ENCODE results near the gene LRCH3.
A peak's percentile ranks its signal among the peaks of the same experiment; 100 is the strongest.
"Not testable (repeated sequence)": the region's sequence is repeated elsewhere in the genome, so short reads cannot be mapped to it uniquely, and the experiment has no call there.

The LRCH3 gene

DNA sequence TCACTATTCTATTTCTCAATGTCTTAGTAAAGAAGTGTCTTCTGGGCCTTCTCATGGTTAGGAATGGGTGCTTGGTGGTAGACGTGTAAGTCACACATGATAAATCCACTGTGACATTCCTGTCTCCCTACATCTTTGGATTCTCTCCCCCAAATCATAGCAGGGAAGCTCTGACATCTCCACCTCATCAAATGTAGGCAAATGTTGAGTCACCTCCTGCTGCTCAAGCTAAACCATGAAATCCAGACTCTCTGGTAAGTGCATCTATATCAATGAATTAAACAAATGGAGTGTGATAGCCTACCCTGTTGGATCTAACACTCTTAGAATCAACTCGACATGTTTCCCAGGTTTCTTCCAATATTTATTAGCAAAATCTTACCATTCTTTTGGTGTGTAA lies 116.1 kb downstream of the LRCH3 start:
- no peak for DNase-seq
- in situ Hi-C loops (cut with MboI; ENCODE audit: low pct_unique_long_range_greater_than_20kb, low sequenced_read_pairs): no loop called here

DNA sequence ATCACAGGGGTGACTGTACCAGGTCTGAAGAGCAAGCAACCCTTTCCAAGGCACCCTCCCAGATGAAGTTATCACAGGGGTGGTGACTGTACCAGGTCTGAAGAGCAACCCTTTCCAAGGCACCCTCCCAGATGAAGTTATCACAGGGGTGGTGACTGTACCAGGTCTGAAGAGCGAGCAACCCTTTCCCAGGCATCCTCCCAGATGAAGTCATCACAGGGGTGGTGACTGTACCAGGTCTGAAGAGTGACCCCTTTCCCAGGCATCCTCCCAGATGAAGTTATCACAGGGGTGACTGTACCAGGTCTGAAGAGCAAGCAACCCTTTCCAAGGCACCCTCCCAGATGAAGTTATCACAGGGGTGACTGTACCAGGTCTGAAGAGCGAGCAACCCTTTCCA lies 117.5 kb downstream of the LRCH3 start:
- DNase-seq; in situ Hi-C loops (cut with MboI; ENCODE audit: low pct_unique_long_range_greater_than_20kb, low sequenced_read_pairs): not testable (repeated sequence)

DNA sequence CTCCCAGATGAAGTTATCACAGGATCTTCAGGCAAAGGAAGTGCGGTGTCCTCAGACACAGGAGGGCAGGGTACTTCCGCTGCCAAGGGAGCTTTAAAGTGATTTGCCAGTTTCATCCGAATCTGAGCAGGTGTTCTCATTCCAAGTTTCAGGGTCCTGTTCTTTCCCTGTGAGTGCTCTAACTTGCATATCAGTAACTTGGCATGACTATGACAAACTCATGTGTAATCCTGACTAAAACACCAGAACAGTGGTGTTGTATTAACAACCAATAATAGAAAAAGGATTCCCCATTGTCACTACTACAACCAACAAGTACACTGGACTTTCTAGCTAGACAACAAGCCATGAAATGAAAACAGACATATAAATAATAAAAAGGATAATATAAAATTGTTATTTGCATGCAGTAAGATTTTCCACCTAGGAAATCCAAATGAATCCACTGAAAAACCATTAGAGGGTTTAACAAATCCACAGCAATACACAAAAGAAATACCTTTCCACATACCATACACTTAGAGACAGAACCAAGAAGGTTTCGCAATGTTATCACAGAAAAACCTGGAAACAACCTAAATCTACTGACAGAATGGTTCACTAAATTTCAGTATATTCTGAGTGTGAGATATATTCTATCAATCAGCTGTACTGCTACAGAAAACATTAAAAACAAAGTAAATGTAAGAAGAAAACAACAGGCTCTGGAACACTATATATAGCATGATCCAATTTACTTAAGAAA lies 118.1 kb downstream of the LRCH3 start:
- DNase-seq: no peak
- in situ Hi-C loops (cut with MboI; ENCODE audit: low pct_unique_long_range_greater_than_20kb, low sequenced_read_pairs): no loop called here

DNA sequence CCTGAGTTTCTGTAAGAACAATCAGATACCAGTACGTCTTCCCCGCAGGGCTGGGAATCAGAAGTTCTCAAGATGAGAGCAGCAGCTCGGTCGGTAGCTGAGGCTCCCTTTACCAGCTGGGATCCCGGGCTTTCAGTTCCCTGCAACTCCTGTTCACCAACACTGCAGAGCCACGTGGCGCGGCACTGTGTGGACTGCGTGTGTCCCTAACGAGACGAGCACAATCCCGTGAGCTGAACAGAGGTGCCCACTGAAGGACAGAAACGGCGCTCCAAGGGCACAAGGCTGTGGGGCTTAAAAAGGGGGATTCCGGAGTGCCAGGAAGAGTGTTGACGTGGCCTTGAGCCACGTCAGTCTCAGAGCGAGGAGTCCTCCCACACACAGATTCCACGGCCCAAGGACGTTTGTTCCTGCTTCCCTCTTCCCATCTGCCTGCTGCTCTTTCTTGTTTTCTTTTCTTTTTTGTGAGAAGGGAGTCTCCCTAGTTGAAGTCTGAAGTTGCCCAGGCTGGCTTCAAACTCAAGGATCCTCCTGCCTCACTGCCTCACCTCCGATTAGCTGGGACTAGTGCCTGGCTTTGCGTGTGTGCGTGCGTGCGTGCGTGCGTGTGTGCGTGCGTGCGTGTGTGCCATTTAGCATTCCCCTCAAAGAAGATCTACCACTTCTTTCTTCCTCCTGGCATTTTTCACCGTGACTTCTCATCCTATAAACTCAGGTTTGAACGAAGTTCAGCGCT lies 121.9 kb downstream of the LRCH3 start:
- no peak for DNase-seq
- in situ Hi-C loops (cut with MboI; ENCODE audit: low pct_unique_long_range_greater_than_20kb, low sequenced_read_pairs): no loop called here

DNA sequence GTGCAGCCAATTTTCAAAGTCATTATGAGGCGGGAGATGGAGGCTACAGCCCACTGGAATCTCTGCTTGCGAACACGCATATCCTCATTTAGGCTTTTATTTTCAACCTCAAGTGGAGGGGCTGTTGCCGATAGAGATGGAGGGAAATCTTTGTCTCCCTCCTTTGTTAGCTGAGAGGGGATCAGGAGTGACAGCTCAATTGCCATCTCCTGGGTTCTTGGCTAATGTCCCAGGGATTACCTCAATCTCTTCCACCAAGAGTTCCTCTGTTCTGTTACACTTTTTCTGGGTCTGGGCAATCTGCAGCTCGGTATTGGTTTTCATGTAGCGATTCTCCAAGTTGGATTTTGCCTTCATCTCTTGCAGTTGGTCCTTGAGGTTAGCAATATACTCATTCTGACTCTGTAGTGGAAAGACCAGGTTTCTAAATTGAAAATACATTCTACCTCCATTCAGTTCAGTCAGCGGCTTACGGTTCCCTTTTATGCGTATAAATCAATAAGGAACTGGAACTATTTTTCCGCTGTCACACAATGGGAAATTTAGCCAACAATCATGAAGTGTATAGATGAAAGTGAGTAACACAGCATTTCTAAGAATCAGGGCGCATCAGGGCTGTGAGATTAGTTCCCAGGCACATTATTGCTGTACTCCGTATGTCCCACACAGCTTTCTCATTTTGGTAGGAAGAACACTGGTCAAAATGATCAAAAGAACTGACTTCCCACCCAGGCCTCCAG lies 122.8 kb downstream of the LRCH3 start:
- no peak for DNase-seq
- in situ Hi-C loops (cut with MboI; ENCODE audit: low pct_unique_long_range_greater_than_20kb, low sequenced_read_pairs): no loop called here

DNA sequence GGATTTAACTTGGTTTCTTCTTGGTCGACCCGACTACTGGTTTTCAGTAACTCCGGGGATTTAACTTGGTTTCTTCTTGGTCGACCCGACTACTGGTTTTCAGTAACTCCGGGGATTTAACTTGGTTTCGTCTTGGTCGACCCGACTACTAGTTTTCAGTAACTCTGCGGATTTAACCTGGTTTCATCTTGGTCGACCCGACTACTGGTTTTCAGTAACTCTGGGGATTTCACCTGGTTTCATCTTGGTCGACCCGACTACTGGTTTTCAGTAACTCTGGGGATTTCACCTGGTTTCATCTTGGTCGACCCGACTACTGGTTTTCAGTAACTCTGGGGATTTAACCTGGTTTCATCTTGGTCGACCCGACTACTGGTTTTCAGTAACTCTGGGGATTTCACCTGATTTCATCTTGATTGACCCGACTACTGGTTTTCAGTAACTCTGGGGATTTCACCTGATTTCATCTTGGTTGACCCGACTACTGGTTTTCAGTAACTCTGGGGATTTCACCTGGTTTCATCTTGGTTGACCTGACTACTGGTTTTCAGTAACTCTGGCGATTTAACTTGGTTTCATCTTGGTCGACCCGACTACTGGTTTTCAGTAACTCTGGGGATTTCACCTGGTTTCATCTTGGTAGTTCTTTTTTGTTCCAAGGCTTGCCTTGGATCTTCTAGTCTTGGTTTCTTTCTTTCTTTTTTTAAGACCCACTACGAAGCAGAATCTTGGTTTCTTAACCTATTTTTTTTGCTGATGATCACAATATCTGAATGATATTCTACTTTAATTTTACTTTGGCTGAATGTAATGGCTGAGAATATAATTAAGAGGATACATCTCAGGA lies 130.6 kb downstream of the LRCH3 start:
- in situ Hi-C loops (cut with MboI; ENCODE audit: low pct_unique_long_range_greater_than_20kb, low sequenced_read_pairs); DNase-seq: not testable (repeated sequence)

DNA sequence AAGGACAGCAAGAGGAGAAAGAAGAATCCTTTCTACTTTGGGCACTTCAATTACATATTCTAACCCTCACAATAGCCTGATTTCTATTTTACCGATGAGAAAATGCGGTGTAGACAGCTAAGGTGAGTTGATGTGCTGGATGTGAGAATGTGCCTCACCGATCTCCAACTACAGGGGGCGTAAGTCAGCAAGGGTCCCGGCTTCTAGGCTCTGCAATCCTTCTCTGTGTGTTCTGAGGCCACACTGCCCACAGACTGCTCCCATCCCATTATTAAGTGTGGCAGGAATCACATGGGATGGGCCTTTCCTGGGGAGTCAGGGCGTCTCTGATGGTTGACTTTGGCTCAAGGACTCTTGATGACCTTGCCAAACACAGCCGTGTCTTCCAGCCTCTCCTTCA lies 135.4 kb downstream of the LRCH3 start:
- peak; percentile 52 for DNase-seq
- in situ Hi-C loops (cut with MboI; ENCODE audit: low pct_unique_long_range_greater_than_20kb, low sequenced_read_pairs): no loop called here

DNA sequence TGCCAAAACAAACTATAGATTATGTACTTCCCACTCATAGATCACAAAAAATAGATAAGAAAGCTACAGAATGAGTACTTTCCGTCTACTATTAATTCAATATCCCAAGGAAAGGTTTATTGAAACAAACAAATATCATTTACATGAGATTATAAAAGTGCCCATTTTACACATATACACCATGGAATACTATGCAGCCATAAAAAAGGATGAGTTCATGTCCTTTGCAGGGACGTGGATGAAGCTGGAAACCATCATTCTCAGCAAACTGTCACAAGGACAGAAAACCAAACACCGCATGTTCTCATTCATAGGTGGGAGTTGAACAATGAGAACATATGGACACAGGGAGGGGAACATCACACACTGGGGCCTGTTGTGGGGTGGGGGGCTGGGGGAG lies 136.5 kb downstream of the LRCH3 start:
- DNase-seq; in situ Hi-C loops (cut with MboI; ENCODE audit: low pct_unique_long_range_greater_than_20kb, low sequenced_read_pairs): not testable (repeated sequence)

DNA sequence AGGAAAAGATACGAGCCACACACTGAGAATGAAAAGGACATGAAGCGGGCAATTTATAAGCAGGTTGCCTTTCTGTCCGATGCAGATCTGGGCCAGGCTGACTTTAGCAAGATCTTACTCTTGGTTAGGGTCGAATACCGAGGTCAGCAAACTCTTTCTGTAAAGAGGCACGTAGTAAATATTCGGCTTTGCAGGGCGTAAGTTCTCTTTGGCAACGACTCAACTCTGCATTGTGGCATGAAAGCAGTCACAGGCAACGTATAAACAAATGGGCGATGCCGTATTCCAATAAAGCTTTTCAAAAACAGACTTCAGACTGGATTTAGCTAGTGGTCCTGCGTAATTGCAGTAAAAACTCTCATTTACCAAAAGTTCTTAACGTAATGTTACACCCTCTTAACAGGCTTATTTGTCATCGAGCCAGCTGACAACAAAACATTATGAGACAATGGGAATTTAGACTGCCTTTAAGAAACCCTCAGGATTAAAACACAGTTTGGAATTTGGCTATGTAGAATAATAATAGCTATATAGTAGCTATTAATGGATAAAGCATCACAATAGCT lies 145.8 kb downstream of the LRCH3 start:
- in situ Hi-C loops (cut with MboI; ENCODE audit: low pct_unique_long_range_greater_than_20kb, low sequenced_read_pairs): no loop called here

More for the DNA sequence above, 145.8 kb downstream of the LRCH3 start:
- DNase-seq: no peak
